Activated CD4-positive, alpha-beta T cell treated with anti-CD3 and anti-CD28 coated beads, Interleukin-2, amount 50 U/mL, for 24 hours (primary cell): Measurements from ENCODE around the gene SASH1.

ENCODE experiments used
- DNase-seq, 2 donors: peaks; one replicate each; pipeline ENCODE4 v3.0.0-alpha.2; 2020; ENCODE audit warnings: low read depth in 1 of 2, low spot score in 1 of 2

Gene SASH1

GRCh38 chr6:148430897-148431296 lies 88.3 kb downstream of the SASH1 start:
- no peak for DNase-seq

- no peak for DNase-seq
These were observed 88.8 kb downstream of the SASH1 start for GRCh38 chr6:148431413-148431812.

- no peak for DNase-seq
These were observed 89.2 kb downstream of the SASH1 start for GRCh38 chr6:148431840-148432239.

- DNase-seq: no peak
These were observed 90.0 kb downstream of the SASH1 start for GRCh38 chr6:148432462-148433195.

GRCh38 chr6:148435386-148435785 lies 92.7 kb downstream of the SASH1 start:
- DNase-seq: no peak

- no peak for DNase-seq
These were observed 93.8 kb downstream of the SASH1 start for GRCh38 chr6:148436466-148436865.

- no peak for DNase-seq
These were observed 96.0 kb downstream of the SASH1 start for GRCh38 chr6:148438632-148439031.

GRCh38 chr6:148440016-148440415 lies 97.4 kb downstream of the SASH1 start:
- DNase-seq: no peak

GRCh38 chr6:148440877-148441453 lies 98.3 kb downstream of the SASH1 start:
- DNase-seq: no peak

- DNase-seq: no peak
These were observed 98.8 kb downstream of the SASH1 start for GRCh38 chr6:148441454-148441911.

- no peak for DNase-seq
These were observed 101.3 kb downstream of the SASH1 start for GRCh38 chr6:148443798-148444560.

- no peak for DNase-seq
These were observed 102.5 kb downstream of the SASH1 start for GRCh38 chr6:148445116-148445515.

GRCh38 chr6:148445620-148446019 lies 103.0 kb downstream of the SASH1 start:
- no peak for DNase-seq

- no peak for DNase-seq
These were observed 104.0 kb downstream of the SASH1 start for GRCh38 chr6:148446681-148447080.

- no peak for DNase-seq
These were observed 105.0 kb downstream of the SASH1 start for GRCh38 chr6:148447521-148448230.

- DNase-seq: no peak
These were observed 105.9 kb downstream of the SASH1 start for GRCh38 chr6:148448369-148449012.

GRCh38 chr6:148450866-148451265 lies 108.2 kb downstream of the SASH1 start:
- DNase-seq: no peak

GRCh38 chr6:148451690-148452089 lies 109.1 kb downstream of the SASH1 start:
- DNase-seq: no peak

- DNase-seq: no peak
These were observed 110.2 kb downstream of the SASH1 start for GRCh38 chr6:148452876-148453275.

GRCh38 chr6:148453906-148454305 lies 111.3 kb downstream of the SASH1 start:
- DNase-seq: no peak

GRCh38 chr6:148455225-148455624 lies 112.6 kb downstream of the SASH1 start:
- DNase-seq: no peak
